OCI-M2 (cell line): ENCODE results near the gene RAC3.

Source experiments
- DNase-seq: peaks from one replicate; lab custom pipeline; 2025; ENCODE audit not compliant: unreplicated experiment; lab: John Stamatoyannopoulos, UW

RAC3 gene

GRCh38 chr17:81998691-81999438 lies 32.6 kb upstream of the RAC3 start:
- DNase-seq: no peak

GRCh38 chr17:81999587-81999975 lies 31.9 kb upstream of the RAC3 start:
- no peak for DNase-seq

GRCh38 chr17:81999976-82000802 lies 31.3 kb upstream of the RAC3 start:
- no peak for DNase-seq

GRCh38 chr17:82000803-82001570 lies 30.5 kb upstream of the RAC3 start:
- no peak for DNase-seq

GRCh38 chr17:82001571-82002056 lies 29.9 kb upstream of the RAC3 start:
- no peak for DNase-seq

- DNase-seq: no peak
Measured at GRCh38 chr17:82003411-82004381, 27.8 kb upstream of the RAC3 start.

- DNase-seq: no peak
Measured at GRCh38 chr17:82004517-82005455, 26.7 kb upstream of the RAC3 start.

GRCh38 chr17:82005701-82006348 lies 25.7 kb upstream of the RAC3 start:
- DNase-seq: no peak

- DNase-seq: no peak
Measured at GRCh38 chr17:82006468-82007227, 24.8 kb upstream of the RAC3 start.

- no peak for DNase-seq
Measured at GRCh38 chr17:82007228-82007494, 24.3 kb upstream of the RAC3 start.

GRCh38 chr17:82007495-82008257 lies 23.8 kb upstream of the RAC3 start:
- no peak for DNase-seq

- DNase-seq: no peak
Measured at GRCh38 chr17:82008258-82008940, 23.1 kb upstream of the RAC3 start.

- no peak for DNase-seq
Measured at GRCh38 chr17:82008941-82009405, 22.5 kb upstream of the RAC3 start.

- DNase-seq: no peak
Measured at GRCh38 chr17:82009413-82009812, 22.1 kb upstream of the RAC3 start.

GRCh38 chr17:82010575-82011525 lies 20.6 kb upstream of the RAC3 start:
- DNase-seq: no peak
